HFFc6 (cell line): ENCODE measurements around the gene OR8B12. TPM values are rescaled to one million over a fixed set of nuclear protein-coding genes. Genes with fewer than 3 reads are reported as not detected.

Experiments
- DNase-seq: peaks from one replicate; pipeline ENCODE4 v3.0.0-alpha.2; 2018
- H3K27ac Mint-ChIP-seq: 2 replicates; pipeline ENCODE4 v1.8.0; 2020; ENCODE audit warnings: mild to moderate bottlenecking, mixed read lengths
- H3K27me3 Mint-ChIP-seq: 2 replicates; pipeline ENCODE4 v1.8.0; 2021; ENCODE audit warnings: mild to moderate bottlenecking, moderate library complexity, mixed read lengths; ENCODE audit not compliant: insufficient read depth
- H3K36me3 Mint-ChIP-seq: 2 replicates; pipeline ENCODE4 v1.8.0; 2021; ENCODE audit warnings: low read depth, mixed read lengths
- H3K4me1 Mint-ChIP-seq: 2 replicates; pipeline ENCODE4 v1.8.0; 2020; ENCODE audit warnings: low read depth, mixed read lengths
- H3K4me3 Mint-ChIP-seq: 2 replicates; pipeline ENCODE4 v1.8.0; 2020; ENCODE audit warnings: mild to moderate bottlenecking, moderate library complexity, mixed read lengths
- H3K9me3 Mint-ChIP-seq: 2 replicates; pipeline ENCODE4 v1.8.0; 2020; ENCODE audit warnings: mild to moderate bottlenecking, mixed read lengths
- total RNA-seq, 6 experiments: library from RNA; stranded (reverse); fragmentation: NEBNext Ultra II Directional; extraction: Animal tissue kit (Norgen Biotek cat#: 25700); gene quantifications; 2 replicates in 1 of 6; 3 replicates in 5 of 6; pipeline ENCODE4 v1.2.3, GENCODE V29; 2021
- TF ChIP-seq, protein P1 (sequence below): fragments of 200-600 bp; sonication (generic); IDR thresholded peaks from 2 replicates; pipeline ENCODE4 v1.5.0; 2021; ENCODE audit warnings: antibody characterized with exemption, mild to moderate bottlenecking

OR8B12 gene
- total RNA-seq, 6 experiments from 2014 or later: not detected

DNA sequence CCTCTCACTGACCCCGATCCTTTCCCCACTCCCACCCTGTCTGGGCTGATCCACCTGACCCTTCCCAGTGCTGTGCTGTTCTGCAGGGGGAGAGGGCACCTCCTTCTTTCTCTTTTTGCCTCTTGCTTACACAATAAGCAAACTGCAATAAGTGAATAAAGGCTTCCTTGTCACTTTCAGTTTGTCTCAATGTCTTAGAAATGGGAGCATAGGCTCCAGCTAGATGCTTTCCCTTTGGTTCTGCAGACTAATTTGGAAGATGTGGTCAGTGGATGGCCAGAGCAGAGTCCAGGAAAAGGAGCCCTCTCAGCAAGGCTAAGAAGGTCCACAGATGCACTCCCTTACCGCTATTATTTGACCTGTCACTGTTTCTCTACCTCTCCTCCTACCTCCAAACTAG lies 9.4 kb downstream of the OR8B12 start:
- Mint-ChIP-seq H3K4me1 (no peaks in the 10 kb centered on the region), H3K9me3 (peaks cover 13% of the 10 kb centered on the region), H3K27ac (no peak overlapping the region), H3K27me3 (peaks cover 2% of the 10 kb centered on the region), H3K4me3 (no peak overlapping the region), H3K36me3 (peaks cover 4% of the 10 kb centered on the region; the same call in 1 of the 2 replicates)
- DNase-seq: no peak
- TF ChIP-seq, protein P1, sequence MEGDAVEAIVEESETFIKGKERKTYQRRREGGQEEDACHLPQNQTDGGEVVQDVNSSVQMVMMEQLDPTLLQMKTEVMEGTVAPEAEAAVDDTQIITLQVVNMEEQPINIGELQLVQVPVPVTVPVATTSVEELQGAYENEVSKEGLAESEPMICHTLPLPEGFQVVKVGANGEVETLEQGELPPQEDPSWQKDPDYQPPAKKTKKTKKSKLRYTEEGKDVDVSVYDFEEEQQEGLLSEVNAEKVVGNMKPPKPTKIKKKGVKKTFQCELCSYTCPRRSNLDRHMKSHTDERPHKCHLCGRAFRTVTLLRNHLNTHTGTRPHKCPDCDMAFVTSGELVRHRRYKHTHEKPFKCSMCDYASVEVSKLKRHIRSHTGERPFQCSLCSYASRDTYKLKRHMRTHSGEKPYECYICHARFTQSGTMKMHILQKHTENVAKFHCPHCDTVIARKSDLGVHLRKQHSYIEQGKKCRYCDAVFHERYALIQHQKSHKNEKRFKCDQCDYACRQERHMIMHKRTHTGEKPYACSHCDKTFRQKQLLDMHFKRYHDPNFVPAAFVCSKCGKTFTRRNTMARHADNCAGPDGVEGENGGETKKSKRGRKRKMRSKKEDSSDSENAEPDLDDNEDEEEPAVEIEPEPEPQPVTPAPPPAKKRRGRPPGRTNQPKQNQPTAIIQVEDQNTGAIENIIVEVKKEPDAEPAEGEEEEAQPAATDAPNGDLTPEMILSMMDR: no peak

GRCh38 chr11:124533626-124534025 lies 9.8 kb downstream of the OR8B12 start:
- Mint-ChIP-seq H3K4me1 (no peaks in the 10 kb centered on the region), H3K27me3 (peaks cover 2% of the 10 kb centered on the region), H3K27ac (no peak overlapping the region), H3K9me3 (peaks cover 16% of the 10 kb centered on the region; the same call in 1 of the 2 replicates), H3K36me3 (peaks cover 4% of the 10 kb centered on the region; the same call in 1 of the 2 replicates), H3K4me3 (no peak overlapping the region)
- no peak for DNase-seq
- TF ChIP-seq, protein P1: no peak

DNA sequence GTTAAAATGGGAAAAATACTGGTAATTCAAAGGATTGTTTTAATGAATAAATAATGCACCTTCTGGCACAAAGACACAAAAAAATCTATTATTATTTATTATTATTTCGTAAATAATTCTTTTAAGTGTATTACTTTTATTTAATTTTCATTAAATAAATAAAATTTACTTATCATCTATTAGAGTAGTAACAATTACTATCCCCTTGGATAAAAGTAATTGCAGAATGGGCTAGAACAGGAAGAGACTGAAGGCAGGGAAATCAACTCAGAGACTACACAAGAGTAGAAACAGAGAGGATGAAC lies 23.0 kb downstream of the OR8B12 start:
- no peak for DNase-seq
- TF ChIP-seq, protein P1: no peak
- Mint-ChIP-seq H3K27me3 (peaks cover 2% of the 10 kb centered on the region; the same call in 1 of the 2 replicates), H3K4me1 (no peaks in the 10 kb centered on the region), H3K9me3 (no peaks in the 10 kb centered on the region; the same call in none of the 2 replicates), H3K27ac (no peak overlapping the region), H3K36me3 (no peaks in the 10 kb centered on the region), H3K4me3 (no peak overlapping the region)

- peaks cover 2% of the 10 kb centered on the region; the same call in 1 of the 2 replicates for H3K27me3 Mint-ChIP-seq
- H3K36me3 Mint-ChIP-seq: no peaks in the 10 kb centered on the region
- no peaks in the 10 kb centered on the region for H3K4me1 Mint-ChIP-seq
- H3K4me3 Mint-ChIP-seq: no peak overlapping the region
- no peak overlapping the region for H3K27ac Mint-ChIP-seq
- H3K9me3 Mint-ChIP-seq: no peaks in the 10 kb centered on the region; the same call in none of the 2 replicates
- DNase-seq: no peak
- TF ChIP-seq, protein P1: no peak
These were observed 23.5 kb downstream of the OR8B12 start for GRCh38 chr11:124519850-124520549.

DNA sequence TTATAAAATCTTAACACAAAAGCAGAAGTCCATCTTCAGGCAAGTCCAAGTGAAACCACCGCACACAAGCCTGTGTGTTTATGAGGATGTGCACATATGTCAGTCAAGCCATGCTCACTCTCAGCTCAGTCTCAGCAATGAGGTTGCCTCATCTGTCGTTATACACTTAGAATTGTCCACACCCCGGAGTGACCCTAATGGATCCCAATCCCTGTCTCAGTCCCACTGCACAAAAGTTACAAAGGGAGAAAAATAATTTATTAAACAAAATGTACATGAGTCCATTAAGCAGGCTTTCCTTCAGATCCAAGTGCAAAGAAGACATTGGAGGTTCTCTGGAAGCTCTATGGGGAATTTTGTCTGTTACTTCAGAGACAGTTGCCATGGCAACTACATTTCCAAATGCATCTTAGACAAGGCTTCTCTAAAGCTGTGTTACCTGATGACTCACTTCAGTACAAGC lies 24.4 kb downstream of the OR8B12 start:
- H3K9me3 Mint-ChIP-seq: no peaks in the 10 kb centered on the region; the same call in none of the 2 replicates
- H3K27me3 Mint-ChIP-seq: peaks cover 2% of the 10 kb centered on the region; the same call in 1 of the 2 replicates
- H3K36me3 Mint-ChIP-seq: no peaks in the 10 kb centered on the region
- no peak overlapping the region for H3K27ac Mint-ChIP-seq
- no peaks in the 10 kb centered on the region for H3K4me1 Mint-ChIP-seq
- TF ChIP-seq, protein P1: no peak
- DNase-seq: no peak
- no peak overlapping the region for H3K4me3 Mint-ChIP-seq
